HG03521 (cell line): Measurements from ENCODE around the gene ARHGAP5.

Experiments
- ATAC-seq: cut with Tn5 transposase; IDR thresholded peaks from one replicate; pipeline ENCODE4 v1.9.1; 2021; ENCODE audit warnings: mild to moderate bottlenecking, moderate library complexity; ENCODE audit not compliant: unreplicated experiment

The ARHGAP5 gene

DNA sequence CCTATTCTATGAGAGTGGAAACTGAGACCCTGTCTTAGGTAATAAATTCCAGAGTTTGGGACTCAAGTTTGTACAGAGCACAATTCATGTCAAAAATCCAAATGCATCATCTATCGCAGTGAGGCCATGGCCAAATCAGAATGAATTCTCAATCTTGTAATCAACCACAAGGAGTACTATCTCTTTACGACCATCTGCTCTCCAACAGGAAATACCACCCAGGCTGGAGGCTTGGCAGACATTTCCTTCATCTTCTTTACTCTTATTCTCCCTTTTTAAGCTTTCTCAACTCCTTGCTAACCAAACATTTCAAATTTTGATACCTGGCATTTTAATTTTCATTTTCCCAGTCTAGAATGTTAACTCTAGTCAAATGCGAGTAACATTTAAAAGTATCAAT, 92.1 kb downstream of the ARHGAP5 start:
- ATAC-seq, result no peak

GRCh38 chr14:32171469-32171868, 94.4 kb downstream of the ARHGAP5 start:
- no peak for ATAC-seq

DNA sequence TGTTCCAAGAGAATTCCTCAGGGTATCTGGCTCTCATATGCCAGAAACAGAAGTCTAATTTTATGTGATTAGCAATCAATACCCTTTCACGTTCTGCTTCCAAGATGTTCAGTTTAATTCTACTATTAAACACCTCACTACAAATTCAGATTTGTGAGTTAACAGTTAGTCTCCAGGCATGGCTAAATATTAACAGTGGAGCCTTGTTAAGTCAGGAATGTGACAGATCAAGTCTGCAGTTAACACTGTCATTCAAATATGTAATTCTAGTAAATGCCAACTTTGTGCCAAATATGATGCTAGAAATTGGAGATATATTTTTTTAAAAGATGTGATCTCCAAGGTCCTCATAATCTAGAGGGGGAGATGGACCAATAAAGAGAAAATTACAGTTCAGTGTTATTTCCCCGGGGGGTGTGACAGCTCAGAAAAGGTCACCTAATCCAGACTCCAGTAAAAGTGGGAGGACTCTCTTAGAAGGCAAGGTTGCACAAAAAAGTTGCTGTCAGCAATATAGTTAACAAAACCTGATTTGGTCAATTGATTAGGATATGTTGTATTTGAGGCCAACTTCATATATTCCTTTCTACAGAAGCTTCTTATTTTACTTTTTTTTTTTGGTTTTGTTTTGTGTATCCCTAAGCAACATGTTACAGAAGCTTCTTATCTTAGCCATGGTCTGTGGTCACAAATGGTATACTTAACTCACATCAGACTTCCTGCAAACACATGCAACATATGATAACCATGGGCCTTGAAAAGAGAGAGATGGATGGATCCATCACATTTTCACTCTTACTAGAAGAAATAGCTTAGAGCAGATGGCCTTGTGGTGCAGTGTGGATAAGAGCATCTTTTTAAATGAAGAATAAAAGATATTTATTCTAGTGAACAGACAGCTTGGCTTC, 106.3 kb downstream of the ARHGAP5 start:
- no peak for ATAC-seq

- ATAC-seq, result no peak
Measured at GRCh38 chr14:32185097-32185496, 108.0 kb downstream of the ARHGAP5 start.

GRCh38 chr14:32186248-32186647, 109.1 kb downstream of the ARHGAP5 start:
- no peak for ATAC-seq

DNA sequence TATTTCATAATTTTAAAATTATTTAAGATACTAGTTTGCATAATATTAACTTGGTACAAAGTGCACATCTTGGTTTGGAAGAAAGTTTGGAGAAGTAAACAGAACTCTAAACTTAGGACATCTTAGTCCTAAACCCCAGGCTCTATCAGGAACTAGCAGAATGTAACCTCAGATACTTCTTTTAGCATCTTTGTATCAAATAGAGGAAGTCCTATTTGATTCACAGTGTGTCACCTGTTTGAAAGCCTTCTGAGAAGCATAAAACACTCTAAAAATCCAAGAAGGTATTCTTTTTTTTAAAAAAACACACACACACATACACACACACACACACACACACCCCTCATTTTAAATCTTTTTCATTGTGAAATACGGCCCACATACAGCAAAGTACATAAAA, 112.7 kb downstream of the ARHGAP5 start:
- ATAC-seq, result no peak

GRCh38 chr14:32190673-32191072, 113.6 kb downstream of the ARHGAP5 start:
- ATAC-seq, result no peak

DNA sequence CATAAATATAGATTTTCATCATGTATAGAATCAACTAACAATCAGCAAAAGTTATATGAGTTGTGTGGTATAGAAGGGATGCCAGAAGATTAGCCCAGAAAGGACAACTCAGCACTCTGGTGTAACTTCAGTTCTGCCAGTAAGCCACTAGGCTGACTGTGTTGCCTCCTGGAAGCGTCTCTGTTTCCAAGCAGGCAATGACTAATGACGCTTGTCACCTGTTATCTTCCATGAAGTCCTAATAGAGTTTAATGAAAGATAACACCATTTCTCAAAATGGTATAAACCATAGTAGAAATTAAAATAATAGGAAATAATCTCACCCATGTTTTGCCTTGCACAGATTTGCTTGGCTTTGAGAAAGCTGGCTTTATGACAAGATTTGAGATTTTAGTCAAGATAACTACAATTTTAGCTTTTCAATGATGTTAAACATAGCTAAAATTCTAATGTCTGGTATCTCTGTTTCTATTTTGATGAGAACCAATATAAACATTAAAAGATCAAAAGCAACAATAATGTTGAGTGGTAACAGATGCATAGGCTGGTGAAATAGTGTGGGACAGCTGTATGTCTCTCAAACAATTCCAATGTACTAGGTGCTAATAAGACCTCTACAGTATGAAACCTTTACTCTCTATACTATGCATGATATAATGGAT, 115.7 kb downstream of the ARHGAP5 start:
- no peak for ATAC-seq

GRCh38 chr14:32193532-32193931, 116.4 kb downstream of the ARHGAP5 start:
- ATAC-seq, result no peak

- no peak for ATAC-seq
Measured at GRCh38 chr14:32195636-32196035, 118.5 kb downstream of the ARHGAP5 start.

DNA sequence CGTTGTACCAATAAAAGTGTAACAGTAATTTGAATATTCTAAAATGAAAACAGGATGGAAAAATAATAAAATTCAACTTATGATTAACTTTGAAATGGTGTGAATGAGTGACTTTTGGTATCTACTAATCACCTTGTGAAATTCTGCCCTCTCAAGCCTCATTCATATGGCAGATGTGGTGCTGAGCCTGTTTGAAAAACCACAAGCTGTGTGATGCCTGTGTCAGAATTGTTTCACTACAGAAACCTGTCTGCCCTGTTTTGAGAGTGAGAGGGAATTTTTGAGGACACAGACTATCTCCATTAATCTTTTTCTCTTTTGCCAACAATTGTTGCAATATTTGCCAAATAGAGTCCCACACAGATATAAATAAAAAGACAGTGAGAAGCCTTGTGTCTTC, 120.8 kb downstream of the ARHGAP5 start:
- ATAC-seq, result peak; percentile 36

DNA sequence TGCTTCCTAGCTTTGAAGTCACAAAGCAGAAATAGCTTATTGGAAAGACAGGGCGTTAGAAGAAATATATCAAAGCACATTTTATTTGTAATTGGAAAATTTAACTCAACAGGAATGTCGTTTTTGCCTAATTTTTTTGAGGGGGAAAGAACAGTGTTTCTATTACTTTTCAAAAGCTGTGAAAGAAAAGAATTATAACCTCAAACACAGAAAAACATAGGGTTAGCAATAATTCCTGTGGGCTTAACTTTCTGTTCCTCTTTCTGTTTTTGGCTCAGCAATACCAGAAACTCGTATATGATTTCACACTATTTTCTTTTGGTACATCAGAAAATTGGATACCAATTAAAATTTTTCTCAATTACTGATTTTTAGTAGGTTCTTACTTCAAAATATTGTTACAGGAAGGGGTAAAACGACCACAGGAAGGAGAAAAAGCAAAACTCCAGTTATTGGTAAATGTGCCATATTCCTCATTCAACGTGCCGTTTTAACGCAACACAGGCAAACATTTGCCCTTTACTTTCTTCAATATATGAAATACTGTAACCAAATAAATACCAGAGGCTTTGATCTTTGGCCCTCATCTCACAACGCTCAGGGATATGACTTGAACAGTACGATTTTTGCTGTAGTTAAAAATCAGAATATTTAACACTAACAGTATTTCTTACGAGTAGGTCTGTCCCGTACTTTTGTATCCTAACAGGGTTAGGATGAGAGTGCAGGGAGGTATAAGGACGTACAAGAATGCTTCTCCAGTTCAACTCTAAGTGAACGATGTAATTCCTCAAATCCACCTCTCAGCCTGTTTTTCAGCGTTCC, 123.5 kb downstream of the ARHGAP5 start:
- ATAC-seq, result no peak

GRCh38 chr14:32201193-32201815, 124.2 kb downstream of the ARHGAP5 start:
- ATAC-seq, result peak; percentile 50

DNA sequence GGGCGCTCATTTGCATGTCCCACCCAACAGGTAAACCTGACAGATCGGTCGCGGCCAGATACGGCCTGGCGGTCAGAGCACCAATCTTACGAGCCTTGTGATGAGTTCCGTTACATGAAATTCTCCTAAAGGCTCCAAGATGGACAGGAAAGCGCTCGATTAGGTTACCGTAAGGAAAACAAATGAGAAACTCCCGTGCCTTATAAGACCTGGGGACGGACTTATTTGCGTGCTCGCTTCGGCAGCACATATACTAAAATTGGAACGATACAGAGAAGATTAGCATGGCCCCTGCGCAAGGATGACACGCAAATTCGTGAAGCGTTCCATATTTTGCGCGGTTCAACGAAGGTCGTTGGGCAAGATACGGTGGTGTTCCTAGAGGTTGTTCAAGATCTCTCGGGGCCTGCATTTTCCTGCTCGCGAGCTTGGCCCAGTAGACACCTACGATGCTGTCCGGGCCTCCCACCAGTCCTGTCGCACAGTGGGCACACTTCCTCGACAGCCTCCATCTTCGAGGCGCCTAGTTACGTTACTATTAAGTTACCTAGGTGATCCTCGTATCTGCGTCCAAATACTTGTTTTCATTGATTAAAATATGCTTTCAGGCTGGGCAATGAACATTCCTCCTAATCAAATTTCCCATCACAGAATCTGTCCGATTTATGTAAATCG, 124.8 kb downstream of the ARHGAP5 start, which contains the start of gene RNU6-7:
Gene RNU6-7 (plus strand): TSS at position 230 of the 675 bp plus-strand sequence.
- no peak for ATAC-seq

GRCh38 chr14:32202491-32202997, 125.4 kb downstream of the ARHGAP5 start:
- no peak for ATAC-seq

DNA sequence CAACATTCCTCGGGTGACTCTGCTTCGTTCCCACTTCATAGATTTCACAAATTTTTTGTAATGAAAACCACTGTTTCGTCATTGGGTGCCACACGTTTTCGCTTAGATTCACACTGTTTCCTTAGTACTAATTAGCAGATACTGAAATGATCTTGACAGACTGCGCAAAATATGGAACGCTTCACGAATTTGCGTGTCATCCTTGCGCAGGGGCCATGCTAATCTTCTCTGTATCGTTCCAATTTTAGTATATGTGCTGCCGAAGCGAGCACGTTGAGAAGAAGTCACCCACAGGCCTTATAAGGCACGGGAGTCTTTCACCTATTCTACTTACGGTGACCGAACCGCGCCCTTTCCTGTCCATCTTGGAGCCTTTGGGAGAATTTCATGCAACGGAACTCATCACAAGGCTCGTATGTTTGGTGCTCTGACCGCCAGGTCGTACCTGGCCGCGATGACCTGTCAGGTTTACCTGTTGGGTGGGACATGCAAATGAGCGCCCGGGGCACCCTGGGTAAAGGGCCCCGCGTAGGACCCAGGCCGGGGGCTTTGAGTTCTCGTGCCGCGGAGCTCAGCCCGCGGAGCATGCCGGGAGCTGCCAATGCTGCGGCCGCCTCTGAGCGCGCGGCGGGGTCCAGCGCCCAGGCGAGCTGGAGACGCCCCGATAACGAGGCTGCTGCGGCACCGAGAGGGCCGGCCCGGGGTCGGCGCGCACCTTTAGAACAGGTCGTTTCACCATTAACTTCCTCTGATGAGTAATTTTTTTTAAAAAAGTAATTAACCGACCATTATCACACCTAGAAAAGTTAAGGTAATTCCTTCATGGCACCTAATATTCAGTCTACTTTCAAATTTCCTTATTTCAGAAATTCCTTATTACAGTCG, 126.1 kb downstream of the ARHGAP5 start, which contains the start of gene RNU6-8:
Gene RNU6-8 (minus strand): TSS at position 272 of the 885 bp plus-strand sequence.
- ATAC-seq, result peak; percentile 48

GRCh38 chr14:32203928-32204357, 126.8 kb downstream of the ARHGAP5 start:
- ATAC-seq, result no peak

DNA sequence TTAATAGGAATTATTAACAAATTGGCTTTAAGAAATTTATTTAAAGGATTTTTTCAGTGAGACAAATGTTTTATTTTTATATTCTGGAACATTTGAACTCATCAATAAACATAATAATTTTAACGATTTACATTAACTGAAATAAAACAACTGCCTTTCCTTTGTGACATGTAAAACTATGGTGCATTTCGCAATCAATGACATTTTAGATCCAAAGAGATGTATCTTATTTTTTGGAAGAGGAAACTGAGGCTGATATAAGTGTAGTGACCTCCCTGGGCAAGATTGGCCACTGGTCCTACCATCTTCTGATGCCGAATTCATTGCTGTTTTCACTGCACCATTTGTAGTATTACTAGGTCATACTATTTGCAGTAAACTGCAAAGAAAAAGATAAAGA, 128.4 kb downstream of the ARHGAP5 start:
- no peak for ATAC-seq

GRCh38 chr14:32205984-32206383, 128.9 kb downstream of the ARHGAP5 start:
- ATAC-seq, result no peak
